SU-DHL-6 (cell line): Measurements from ENCODE around the gene STPG3.

Experiments used
- H2AFZ ChIP-seq: fragments of 200-600 bp; sonication (generic); 2 replicates; pipeline ENCODE4 v1.6.1; 2014; ENCODE audit warnings: low read depth, mild to moderate bottlenecking, moderate library complexity, mixed read lengths, antibody characterized with exemption, low read length; ENCODE audit not compliant: severe bottlenecking
- H3F3A ChIP-seq: fragments of 200-600 bp; shearing (Covaris generic); 2 replicates; pipeline ENCODE4 v1.6.0; 2016; ENCODE audit warnings: antibody characterized with exemption, mild to moderate bottlenecking; ENCODE audit not compliant: insufficient read depth
- H3K27ac ChIP-seq: fragments of 200-600 bp; sonication (generic); 2 replicates; pipeline ENCODE4 v1.5.1; 2016; ENCODE audit warnings: low read depth, mild to moderate bottlenecking, low read length, moderate library complexity, mixed read lengths
- H3K27me3 ChIP-seq: fragments of 200-600 bp; sonication (generic), shearing (Covaris generic); 2 replicates; pipeline ENCODE4 v1.6.0; 2014; ENCODE audit warnings: mild to moderate bottlenecking, low read length
- H3K36me3 ChIP-seq: fragments of 200-600 bp; sonication (generic); 2 replicates; pipeline ENCODE4 v1.6.1; 2014; ENCODE audit warnings: mild to moderate bottlenecking, low read length, mixed read lengths
- H3K4me2 ChIP-seq: fragments of 300-600, 200-600 bp; shearing (Covaris generic), sonication (generic); 2 replicates; pipeline ENCODE4 v1.6.0; 2014; ENCODE audit warnings: low read length, low read depth, mild to moderate bottlenecking; ENCODE audit not compliant: poor library complexity, severe bottlenecking
- H3K4me3 ChIP-seq: fragments of 200-600 bp; sonication (generic); 2 replicates; pipeline ENCODE4 v1.5.1; 2014; ENCODE audit warnings: antibody characterized with exemption, low read length, mild to moderate bottlenecking, mixed read lengths; ENCODE audit not compliant: insufficient read depth, poor library complexity, severe bottlenecking
- H3K79me2 ChIP-seq: fragments of 200-600 bp; sonication (generic); 2 replicates; pipeline ENCODE4 v1.6.1; 2014; ENCODE audit warnings: mild to moderate bottlenecking, low read length, moderate library complexity; ENCODE audit not compliant: insufficient read depth
- H3K9ac ChIP-seq: fragments of 200-600 bp; sonication (generic); 2 replicates; pipeline ENCODE4 v1.7.0; 2014; ENCODE audit warnings: mild to moderate bottlenecking, low read length
- H3K9me2 ChIP-seq: fragments of 200-600 bp; sonication (generic); replicated peaks from 2 replicates; pipeline ENCODE4 v1.6.1; 2014; ENCODE audit warnings: low read length; ENCODE audit not compliant: insufficient read depth
- H3K9me3 ChIP-seq: fragments of 200-600 bp; sonication (generic); 2 replicates; pipeline ENCODE4 v1.6.1; 2014; ENCODE audit warnings: low read length, mixed read lengths; ENCODE audit not compliant: insufficient read depth
- H4K20me1 ChIP-seq: fragments of 200-600 bp; sonication (generic); 2 replicates; pipeline ENCODE4 v1.6.1; 2014; ENCODE audit warnings: low read depth, mild to moderate bottlenecking, antibody characterized with exemption, low read length, moderate library complexity, mixed read lengths
- CTCF ChIP-seq: fragments of 200-600 bp; sonication (generic); IDR thresholded peaks from one replicate; pipeline ENCODE4 v1.5.1; 2017; ENCODE audit warnings: antibody characterized with exemption, mild to moderate bottlenecking, low read length, moderate library complexity; ENCODE audit not compliant: insufficient read depth, poor library complexity, severe bottlenecking
- EZH2phosphoT487 ChIP-seq: fragments of 200-600 bp; sonication (generic), shearing (Covaris generic); conservative IDR thresholded peaks from 2 replicates; pipeline ENCODE4 v1.6.1; 2018; ENCODE audit warnings: mild to moderate bottlenecking, antibody characterized with exemption, low read length, moderate library complexity, mixed read lengths

Gene STPG3

DNA sequence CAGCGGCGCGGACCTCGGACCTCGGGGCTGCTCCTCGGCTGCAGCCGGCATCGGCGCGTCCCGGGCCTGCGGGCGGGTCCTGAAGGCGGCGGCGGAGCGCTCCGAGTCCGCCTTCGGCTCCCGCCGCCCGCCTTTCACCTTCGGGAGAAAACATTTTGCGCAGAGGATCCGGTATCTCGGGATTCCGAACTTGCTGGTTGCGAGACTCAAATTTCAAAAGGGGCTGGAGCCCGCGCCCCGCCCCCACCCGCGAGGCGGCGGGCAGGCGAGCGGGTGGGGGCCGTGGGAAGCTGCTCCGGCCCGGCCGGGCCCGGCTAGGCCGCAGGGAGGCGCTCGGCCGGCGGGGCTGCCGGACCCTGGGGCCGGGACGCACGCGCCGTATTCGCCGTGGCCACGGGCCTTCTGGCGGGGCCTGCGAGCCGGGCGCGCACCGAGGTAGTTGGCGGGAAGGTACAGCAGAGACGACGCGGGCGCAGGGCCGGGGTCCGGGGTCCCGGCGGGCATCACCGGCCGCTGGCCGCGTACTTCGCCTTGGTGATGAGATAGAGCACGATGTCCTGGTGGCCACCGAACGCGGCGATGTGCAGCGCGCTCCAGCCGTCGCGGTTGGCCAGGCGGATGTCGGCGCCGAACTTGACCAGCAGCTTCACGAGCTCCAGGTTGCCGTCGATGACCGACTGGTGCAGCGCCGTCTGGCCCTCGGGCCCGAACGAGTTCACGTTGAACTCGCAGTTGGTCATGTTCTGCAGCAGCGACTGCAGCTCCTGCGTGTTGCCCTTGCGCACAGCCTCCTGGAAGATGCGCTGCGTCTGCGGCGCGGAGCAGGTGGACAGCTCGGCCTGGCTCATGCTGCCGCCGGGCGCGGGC, 50.2 kb downstream of the STPG3 start:
- H3K79me2 ChIP-seq: no peaks in the 10 kb centered on the region
- H4K20me1 ChIP-seq: no peaks in the 10 kb centered on the region
- 0 out of 2 replicates have a peak, but pooled peaks cover 2% of the 10 kb centered on the region for H3F3A ChIP-seq
- no peak for TF ChIP-seq CTCF
- TF ChIP-seq EZH2phosphoT487: no peak
- no peak overlapping the region for H2AFZ ChIP-seq
- no peaks in the 10 kb centered on the region for H3K9me2 ChIP-seq
- H3K4me3 ChIP-seq: peak overlapping the region; percentile 21
- no peaks in the 10 kb centered on the region for H3K36me3 ChIP-seq
- no peak overlapping the region for H3K9ac ChIP-seq
- no peak overlapping the region for H3K27ac ChIP-seq
- no peaks in the 10 kb centered on the region for H3K9me3 ChIP-seq
- no peaks in the 10 kb centered on the region for H3K27me3 ChIP-seq
- peak overlapping the region; percentile 39 for H3K4me2 ChIP-seq

GRCh38 chr9:137302118-137302448, 51.0 kb downstream of the STPG3 start, which contains the start of gene NRARP:
Gene NRARP, minus strand, starts transcription at chr9:137302271. Its CDS starts 343 bp downstream, at chr9:137301928.
- Histone ChIP-seq H3K4me3 (peak within 1 kb of the TSS; percentile 25), H3K9ac (no peak within 1 kb of the TSS), H3K36me3 (no peaks in the 10 kb centered on the region), H2AFZ (no peak within 1 kb of the TSS), H3K27me3 (no peaks in the 10 kb centered on the region), H3K4me2 (peak within 1 kb of the TSS; percentile 39), H3F3A (0 out of 2 replicates have a peak, but pooled peaks cover 2% of the 10 kb centered on the region), H3K27ac (no peak within 1 kb of the TSS), H3K79me2 (no peaks in the 10 kb centered on the region), H3K9me2 (no peaks in the 10 kb centered on the region), H3K9me3 (no peaks in the 10 kb centered on the region), H4K20me1 (no peaks in the 10 kb centered on the region)
- TF ChIP-seq CTCF (no peak), EZH2phosphoT487 (no peak)

- Histone ChIP-seq H3K9me2 (no peaks in the 10 kb centered on the region), H3K9me3 (no peaks in the 10 kb centered on the region), H3K4me3 (peak overlapping the region; percentile 25), H3F3A (no peaks in the 10 kb centered on the region), H3K4me2 (peak overlapping the region; percentile 33), H2AFZ (no peak overlapping the region), H3K27ac (no peak overlapping the region), H4K20me1 (no peaks in the 10 kb centered on the region), H3K36me3 (no peaks in the 10 kb centered on the region), H3K79me2 (no peaks in the 10 kb centered on the region), H3K9ac (no peak overlapping the region), H3K27me3 (no peaks in the 10 kb centered on the region)
- TF ChIP-seq CTCF (peak; percentile 49), EZH2phosphoT487 (peak; percentile 91; the same call in 1 of the 2 replicates)
Measured at GRCh38 chr9:137302449-137303150, 51.5 kb downstream of the STPG3 start.
